HG02973 (cell line): Measurements from ENCODE around the gene GPR32.
A peak's percentile ranks its signal among the peaks of the same experiment; 100 is the strongest.
"Not testable (repeated sequence)": the region's sequence is repeated elsewhere in the genome, so short reads cannot be mapped to it uniquely, and the experiment has no call there.

Source experiments
- ATAC-seq: cut with Tn5 transposase; IDR thresholded peaks from one replicate; pipeline ENCODE4 v1.9.1; 2021; ENCODE audit warnings: moderate library complexity; ENCODE audit not compliant: unreplicated experiment

The GPR32 gene, protein sequence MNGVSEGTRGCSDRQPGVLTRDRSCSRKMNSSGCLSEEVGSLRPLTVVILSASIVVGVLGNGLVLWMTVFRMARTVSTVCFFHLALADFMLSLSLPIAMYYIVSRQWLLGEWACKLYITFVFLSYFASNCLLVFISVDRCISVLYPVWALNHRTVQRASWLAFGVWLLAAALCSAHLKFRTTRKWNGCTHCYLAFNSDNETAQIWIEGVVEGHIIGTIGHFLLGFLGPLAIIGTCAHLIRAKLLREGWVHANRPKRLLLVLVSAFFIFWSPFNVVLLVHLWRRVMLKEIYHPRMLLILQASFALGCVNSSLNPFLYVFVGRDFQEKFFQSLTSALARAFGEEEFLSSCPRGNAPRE

DNA sequence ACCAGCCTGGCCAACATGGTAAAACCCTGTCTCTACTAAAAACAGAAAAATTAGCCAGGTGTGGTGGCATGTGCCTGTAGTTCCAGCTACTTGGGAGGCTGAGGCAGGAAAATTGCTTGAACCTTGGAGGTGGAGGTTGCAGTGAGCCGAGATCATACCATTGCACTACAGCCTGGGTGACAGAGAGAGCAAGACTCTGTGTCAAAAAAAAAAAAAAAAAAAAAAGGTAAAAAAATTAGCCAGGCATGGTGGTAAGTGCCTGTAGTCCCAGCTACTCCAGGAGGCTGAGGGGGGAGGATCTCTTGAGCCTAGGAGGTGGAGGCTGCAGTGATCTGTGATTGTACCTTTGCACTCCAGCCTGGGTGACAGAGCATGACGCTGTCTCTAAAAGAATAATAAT lies at the start of gene GPR32:
GPR32 (plus strand) TSS at position 301 of the 400 bp plus-strand sequence. CDS start 137 bp downstream, outside the sequence.
- ATAC-seq = not testable (repeated sequence)

- ATAC-seq = no peak
Observed at GRCh38 chr19:50720921-50721381, 49.3 kb upstream of the GPR32 start.

GRCh38 chr19:50721441-50722137 lies 48.7 kb upstream of the GPR32 start:
- no peak for ATAC-seq

- ATAC-seq = no peak
Observed at GRCh38 chr19:50722201-50723013, 47.9 kb upstream of the GPR32 start.

GRCh38 chr19:50723069-50723468 lies 47.2 kb upstream of the GPR32 start, which contains the start of gene CLEC11A:
TSS of gene CLEC11A (plus strand) at chr19:50723364. CDS start at chr19:50723526, 162 bp downstream.
- no peak for ATAC-seq

DNA sequence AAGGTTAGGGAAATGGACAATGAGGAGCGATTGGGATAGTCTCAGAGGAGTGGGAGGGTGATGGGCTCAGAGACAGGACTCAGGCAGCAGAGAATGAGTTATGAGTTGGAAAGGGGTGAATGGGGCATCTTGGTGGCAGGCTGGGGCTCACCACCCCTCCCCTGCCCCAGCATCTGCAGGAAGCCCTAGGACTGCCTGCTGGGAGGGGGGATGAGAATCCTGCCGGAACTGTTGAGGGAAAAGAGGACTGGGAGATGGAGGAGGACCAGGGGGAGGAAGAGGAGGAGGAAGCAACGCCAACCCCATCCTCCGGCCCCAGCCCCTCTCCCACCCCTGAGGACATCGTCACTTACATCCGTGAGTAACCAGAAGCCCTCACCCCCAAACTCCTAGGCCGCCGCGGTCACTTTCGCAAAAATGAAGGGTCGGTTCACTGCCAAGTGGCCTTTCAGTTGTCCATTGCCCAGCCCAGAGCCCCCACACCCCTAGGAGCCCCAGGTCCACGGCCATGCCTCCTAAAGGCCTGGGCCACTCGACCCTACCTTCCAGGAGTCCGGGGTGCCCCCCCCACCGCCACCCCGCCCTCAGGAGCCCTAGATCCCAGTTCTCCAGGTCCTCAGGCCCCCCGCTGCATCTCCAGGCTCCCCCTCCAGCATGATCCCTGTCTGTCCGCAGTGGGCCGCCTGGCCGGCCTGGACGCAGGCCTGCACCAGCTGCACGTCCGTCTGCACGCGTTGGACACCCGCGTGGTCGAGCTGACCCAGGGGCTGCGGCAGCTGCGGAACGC lies 46.3 kb upstream of the GPR32 start:
- ATAC-seq = no peak

GRCh38 chr19:50724522-50725217 lies 45.6 kb upstream of the GPR32 start:
- ATAC-seq = peak; percentile 67

- ATAC-seq = peak; percentile 24
Observed at GRCh38 chr19:50725218-50725910, 44.9 kb upstream of the GPR32 start.

- no peak for ATAC-seq
Observed at GRCh38 chr19:50725911-50726230, 44.4 kb upstream of the GPR32 start.

- ATAC-seq = no peak
Observed at GRCh38 chr19:50728084-50728737, 42.1 kb upstream of the GPR32 start.

DNA sequence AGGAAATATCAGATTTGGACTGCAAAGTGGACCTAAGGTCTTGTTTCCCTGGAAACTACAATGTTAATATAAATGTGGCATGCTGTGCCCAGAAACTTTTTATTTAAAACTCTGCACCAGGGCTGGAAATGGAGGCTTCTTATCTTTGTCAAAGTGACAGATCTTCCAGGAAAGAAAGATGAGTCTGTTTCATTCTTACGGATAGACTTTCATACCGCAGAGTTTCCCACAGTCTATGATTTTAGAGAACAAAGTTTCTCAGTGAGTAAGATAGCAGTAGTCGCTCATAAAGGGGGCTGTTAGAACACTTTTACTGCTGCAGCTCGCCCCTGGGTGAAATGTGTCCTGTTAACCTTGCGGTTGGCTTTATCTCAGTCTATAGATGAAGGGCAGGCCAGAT lies 40.4 kb upstream of the GPR32 start:
- no peak for ATAC-seq

- no peak for ATAC-seq
Observed at GRCh38 chr19:50735869-50736268, 34.4 kb upstream of the GPR32 start.

DNA sequence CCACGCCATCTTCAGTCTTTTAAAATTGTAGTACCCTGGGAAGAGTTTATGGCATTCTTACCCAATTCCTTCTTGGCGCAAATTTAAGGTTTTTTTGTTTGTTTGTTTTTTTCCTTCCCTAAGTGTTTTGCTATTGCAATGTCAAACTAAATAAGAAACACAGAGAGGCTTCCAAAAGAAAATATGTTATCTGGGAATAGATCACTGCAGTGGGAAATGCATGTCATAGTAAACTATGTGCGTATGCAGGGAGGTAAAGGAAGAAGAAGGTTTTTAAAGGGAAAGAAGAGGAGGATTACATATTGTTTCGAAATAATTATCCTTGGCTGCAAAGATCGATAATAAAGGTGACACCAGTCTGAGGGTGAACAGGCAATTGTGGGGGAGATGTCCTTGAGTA lies 33.9 kb upstream of the GPR32 start:
- ATAC-seq = no peak

DNA sequence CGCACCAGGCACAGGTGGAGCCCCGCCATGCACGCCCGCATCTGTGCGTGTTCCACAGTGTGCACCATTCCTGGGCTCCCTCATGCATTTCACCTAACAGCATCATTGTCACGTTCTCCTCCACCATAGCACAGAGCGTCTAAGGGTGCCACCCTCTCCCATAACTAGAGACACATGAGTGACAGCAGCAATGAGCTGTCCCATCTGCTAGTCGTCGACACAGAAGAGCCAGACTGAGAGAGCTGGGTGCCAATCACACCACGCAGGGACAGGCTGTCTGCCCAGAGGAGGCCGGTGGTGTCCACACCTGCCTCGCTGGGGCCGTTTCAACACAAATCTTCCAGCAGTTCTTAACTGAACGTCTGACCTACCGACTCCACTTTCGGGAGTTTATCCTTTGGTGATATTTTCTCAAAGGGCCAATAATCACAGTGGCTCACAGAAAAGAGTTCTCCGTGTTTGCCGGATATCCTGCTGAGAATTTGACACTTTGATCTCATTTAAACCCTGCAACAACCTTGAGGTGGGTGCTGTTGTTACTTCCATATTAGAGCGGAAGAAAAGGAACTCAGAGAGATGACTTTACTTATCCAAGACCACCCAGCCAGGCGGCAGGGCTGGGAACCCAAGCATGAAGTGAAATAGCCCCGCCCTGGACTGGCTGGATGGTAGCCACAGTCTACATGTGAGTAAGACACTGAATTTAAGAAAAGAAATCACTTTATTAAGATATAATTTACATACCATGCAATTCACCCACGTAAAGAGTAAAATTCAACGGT lies 30.9 kb upstream of the GPR32 start:
- ATAC-seq = no peak

DNA sequence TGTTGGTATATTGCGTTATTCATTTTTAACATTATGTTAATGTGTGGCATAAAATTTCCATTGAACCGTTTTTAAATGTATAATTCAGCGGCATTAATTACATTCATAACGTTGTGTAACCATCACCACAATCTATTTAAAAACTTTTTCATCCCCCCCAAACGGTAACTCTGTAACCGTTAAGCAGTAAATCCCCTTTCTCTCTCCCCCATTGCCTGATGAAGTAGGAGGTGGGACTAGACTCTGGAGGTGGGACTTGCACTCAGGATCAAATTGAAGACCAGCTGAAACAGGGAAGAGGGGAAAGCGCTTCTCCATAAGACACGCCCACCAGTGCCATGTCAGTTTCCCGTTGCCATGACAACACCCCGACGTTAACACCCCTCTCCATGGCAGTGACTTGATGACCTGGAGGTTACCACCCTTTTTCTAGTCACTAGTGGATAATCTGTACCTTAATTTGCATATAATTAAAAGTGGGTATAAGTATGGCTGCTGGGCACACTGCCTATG lies 30.3 kb upstream of the GPR32 start:
- ATAC-seq = no peak

DNA sequence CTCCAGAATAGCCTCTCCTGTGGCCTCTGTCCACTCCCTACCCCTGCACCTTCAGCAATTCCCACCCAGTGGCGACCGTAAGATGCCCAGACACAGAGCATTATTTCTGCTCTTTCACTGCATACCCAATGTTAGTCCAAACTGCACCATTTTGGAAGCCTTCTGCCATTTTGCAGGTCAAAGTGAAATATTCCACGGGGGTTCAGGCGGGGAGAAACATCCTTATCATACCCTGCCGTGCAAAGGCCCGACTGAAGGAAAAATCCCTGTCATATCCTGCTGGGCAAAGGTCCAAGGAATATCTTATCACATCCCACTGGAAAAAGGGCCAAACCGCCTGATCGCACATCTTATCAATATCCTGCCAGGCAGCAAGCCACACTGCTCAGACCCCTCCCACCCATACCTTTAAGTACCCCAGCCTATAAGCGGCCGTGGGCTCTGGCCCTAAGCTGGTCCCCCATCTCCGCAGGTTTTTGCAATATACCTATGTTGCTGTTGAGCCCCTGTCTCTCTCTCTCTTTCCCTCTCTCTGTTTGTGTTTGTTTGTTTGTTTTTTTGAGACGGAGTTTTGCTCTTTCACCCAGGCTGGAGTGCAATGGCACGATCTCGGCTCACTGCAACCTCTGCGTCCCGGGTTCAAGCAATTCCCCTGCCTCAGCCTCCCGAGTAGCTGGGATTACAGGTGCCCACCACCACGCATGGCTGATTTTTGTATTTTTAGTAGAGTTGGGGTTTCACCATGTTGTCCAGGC lies 28.9 kb upstream of the GPR32 start:
- ATAC-seq = no peak

GRCh38 chr19:50743537-50743936 lies 26.7 kb upstream of the GPR32 start:
- no peak for ATAC-seq
